ENCODE results near the gene MUL1. TPM values are rescaled to one million over a fixed set of nuclear protein-coding genes. Genes with fewer than 3 reads are reported as not detected.

Gene MUL1
- total and polyA plus RNA-seq, 2 of the 8 experiments (the other 6 are each of a cell fraction or from before 2014, with no cell fraction given): 16.4 to 20.8 TPM

DNA sequence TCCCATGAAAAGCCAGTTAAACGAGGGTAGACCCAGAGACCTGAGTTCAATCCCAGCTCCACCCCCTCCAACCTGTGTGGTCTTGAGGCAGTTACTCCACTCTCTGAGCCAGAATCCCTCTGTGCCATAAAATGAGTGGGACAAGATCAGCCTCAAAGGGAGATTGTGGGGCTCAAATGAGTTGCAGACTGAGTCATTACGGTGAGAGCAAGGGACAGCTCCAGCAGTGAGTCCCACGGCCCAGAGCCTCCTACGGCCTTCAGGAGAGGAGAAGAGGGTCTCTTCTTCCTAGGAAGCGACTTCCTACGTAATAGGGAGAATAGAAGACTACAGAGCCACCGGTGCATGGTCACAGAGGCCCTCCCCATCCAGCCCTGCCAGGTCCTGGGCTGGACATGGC is 15.2 kb downstream of the MUL1 start:
- H4K20me1 ChIP-seq (replicated peaks in 1 of 2; ENCODE audit: control insufficient read depth in 1 of 2, insufficient read depth in 2 of 2, low read length in 2 of 2): no peaks in the 10 kb centered on the region
- H3K4me1 ChIP-seq (replicated peaks in 1 of 4; ENCODE audit: control insufficient read depth in 3 of 4, insufficient read depth in 4 of 4, low read length in 3 of 4): peaks cover under 1 to 20% (median 2%) of the 10 kb centered on the region in 4 experiments; a peak in 4 of 7 replicates
- H4K91ac ChIP-seq (replicated peaks; ENCODE audit: insufficient read length, low read length): no peak overlapping the region
- H2BK120ac ChIP-seq (replicated peaks; ENCODE audit: low read depth, low read length): no peak overlapping the region
- no peak overlapping the region for H3K9ac ChIP-seq (replicated peaks in 1 of 4; ENCODE audit: extremely low read depth in 1 of 4, low read depth in 3 of 4, low read length in 3 of 4)
- ChIA-PET CTCF (ENCODE audit: partially characterized antibody) (interaction anchor here (0.9 to 6.9 kb wide), 19 partner anchors 9 to 536 kb away, joined by 3 to 47 read pairs (median 4); no protein-coding TSS in a partner anchor), POLR2A (ENCODE audit: partially characterized antibody) (interaction anchor here (1.5 kb wide), 1 partner anchor 9 kb away, joined by 4 read pairs; no protein-coding TSS in a partner anchor)
- WGBS, 2 experiments (ENCODE audit: extremely low coverage in 1 of 2, insufficient coverage in 1 of 2, insufficient read length in 1 of 2, insufficient replicate concordance in 2 of 2, low coverage in 1 of 2, low lambda C conversion rate in 2 of 2, missing lambda C conversion rate in 1 of 2): 80% methylated on average over 7 of the region's 7 CpGs; no CpG with 5 or more reads in 1 of the 2 experiments
- no peak overlapping the region for H3K23ac ChIP-seq (ENCODE audit: insufficient read length)
- H3K56ac ChIP-seq (replicated peaks; ENCODE audit: insufficient read length, low read depth, low read length): no peak overlapping the region
- TF ChIP-seq CHD2 (IDR thresholded peaks at IDR 0.05; ENCODE audit: low read length): no peak
- TF ChIP-seq BCL11A (IDR thresholded peaks at IDR 0.05; ENCODE audit: low read depth in 2 of 2, low read length in 2 of 2): no peak
- TF ChIP-seq TCF12 (IDR thresholded peaks at IDR 0.05; ENCODE audit: low read depth, low read length): no peak
- no peak for TF ChIP-seq JUND (IDR thresholded peaks at IDR 0.05; ENCODE audit: low read length)
- TF ChIP-seq, protein P1, sequence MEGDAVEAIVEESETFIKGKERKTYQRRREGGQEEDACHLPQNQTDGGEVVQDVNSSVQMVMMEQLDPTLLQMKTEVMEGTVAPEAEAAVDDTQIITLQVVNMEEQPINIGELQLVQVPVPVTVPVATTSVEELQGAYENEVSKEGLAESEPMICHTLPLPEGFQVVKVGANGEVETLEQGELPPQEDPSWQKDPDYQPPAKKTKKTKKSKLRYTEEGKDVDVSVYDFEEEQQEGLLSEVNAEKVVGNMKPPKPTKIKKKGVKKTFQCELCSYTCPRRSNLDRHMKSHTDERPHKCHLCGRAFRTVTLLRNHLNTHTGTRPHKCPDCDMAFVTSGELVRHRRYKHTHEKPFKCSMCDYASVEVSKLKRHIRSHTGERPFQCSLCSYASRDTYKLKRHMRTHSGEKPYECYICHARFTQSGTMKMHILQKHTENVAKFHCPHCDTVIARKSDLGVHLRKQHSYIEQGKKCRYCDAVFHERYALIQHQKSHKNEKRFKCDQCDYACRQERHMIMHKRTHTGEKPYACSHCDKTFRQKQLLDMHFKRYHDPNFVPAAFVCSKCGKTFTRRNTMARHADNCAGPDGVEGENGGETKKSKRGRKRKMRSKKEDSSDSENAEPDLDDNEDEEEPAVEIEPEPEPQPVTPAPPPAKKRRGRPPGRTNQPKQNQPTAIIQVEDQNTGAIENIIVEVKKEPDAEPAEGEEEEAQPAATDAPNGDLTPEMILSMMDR (IDR thresholded peaks at IDR 0.05; ENCODE audit: control extremely low read depth in 1 of 3, insufficient read depth in 1 of 3, low read depth in 1 of 3, low read length in 3 of 3): no peak
- no peak for TF ChIP-seq CTBP2 (IDR thresholded peaks at IDR 0.05; ENCODE audit: borderline replicate concordance, insufficient read depth, insufficient read length, low read length)
- no peak overlapping the region for H3K27ac ChIP-seq (ENCODE audit: low read depth, low read length)
- H3K23me2 ChIP-seq (ENCODE audit: low read depth, low read length): no peaks in the 10 kb centered on the region; the same call in 1 of the 2 replicates
- H3K79me2 ChIP-seq (ENCODE audit: control insufficient read depth in 1 of 2, insufficient read depth in 2 of 2, low read length in 2 of 2): no peaks in the 10 kb centered on the region
- no peak overlapping the region for H2BK5ac ChIP-seq (ENCODE audit: low read depth, low read length)
- H3K14ac ChIP-seq (ENCODE audit: insufficient read length): no peak overlapping the region
- H2AFZ ChIP-seq (ENCODE audit: low read length): no peak overlapping the region
- 0 out of 2 replicates have a peak overlapping the region, but pooled peaks have one; percentile 14 for H2AK5ac ChIP-seq (ENCODE audit: low read depth, low read length)
- H3K27me3 ChIP-seq (replicated peaks in 1 of 4; ENCODE audit: control insufficient read depth in 3 of 4, extremely low read depth in 1 of 4, insufficient read depth in 3 of 4, low read length in 3 of 4): peaks cover 0 to 19% (median 13%) of the 10 kb centered on the region in 4 experiments; a peak in 6 of 7 replicates
- FAIRE-seq (no peak), DNase-seq (ENCODE audit: low read depth in 1 of 2, low spot score in 2 of 2) (no peak)
- no peak overlapping the region for H3K18ac ChIP-seq (ENCODE audit: extremely low read depth, low read length)
- no peak overlapping the region for H3K4me3 ChIP-seq (ENCODE audit: extremely low read depth in 1 of 4, insufficient read depth in 2 of 4, low read depth in 3 of 4, low read length in 4 of 4)
- H3K9me3 ChIP-seq (ENCODE audit: insufficient read depth in 2 of 2, low read depth in 1 of 2, low read length in 1 of 2): no peaks in the 10 kb centered on the region; a peak in 1 of 4 replicates
- no peak overlapping the region for H4K5ac ChIP-seq (ENCODE audit: insufficient read length, low read depth, low read length)
- H3K79me1 ChIP-seq (ENCODE audit: low read depth, low read length): no peaks in the 10 kb centered on the region
- no peak overlapping the region for H3K4ac ChIP-seq (replicated peaks; ENCODE audit: insufficient read length, low read depth, low read length)
- H3K4me2 ChIP-seq (ENCODE audit: insufficient read depth in 1 of 2, low read depth in 2 of 2, low read length in 2 of 2): no peak overlapping the region
- H2BK12ac ChIP-seq (ENCODE audit: low read depth, low read length): peak overlapping the region; percentile 80; the same call in 1 of the 2 replicates
- H4K8ac ChIP-seq (ENCODE audit: extremely low read depth, insufficient read depth, low read length): no peak overlapping the region
- H2BK20ac ChIP-seq (ENCODE audit: low read length): peak overlapping the region; percentile 80
- H3K36me3 ChIP-seq (ENCODE audit: control insufficient read depth in 2 of 4, insufficient read depth in 4 of 4, low read length in 3 of 4): no peaks in the 10 kb centered on the region
- peak overlapping the region; percentile 61; the same call in 1 of the 2 replicates for H2BK15ac ChIP-seq (ENCODE audit: low read length)
